HepG2 (cell line): ENCODE measurements around the gene ZNF618. TPM values are rescaled to one million over a fixed set of nuclear protein-coding genes. Genes with fewer than 3 reads are reported as not detected.

ENCODE experiments used
- ATAC-seq: fragments of 200-7000 bp; cut with Tn5 transposase; 3 replicates; pipeline ENCODE4 v1.9.1; 2020; ENCODE audit warnings: mild to moderate bottlenecking, moderate library complexity
- BruUV-seq: library from RNA; stranded (reverse); fragments of 400-500 nt; replicated peaks from 2 replicates; lab custom pipeline; 2021; lab: Mats Ljungman, UMichigan
- CTCF ChIA-PET: fragments of 300-600 bp; formaldehyde crosslinking; extraction: SDS; loops from one replicate; lab custom pipeline; 2021; ENCODE audit warnings: low total read pairs, inconsistent platforms, low intra/inter-chr PET ratio; lab: Yijun Ruan, JAX
- POLR2A ChIA-PET: fragments of 350-600 bp; sonication (Branson Sonifier 250); formaldehyde crosslinking; loops from one replicate; lab custom pipeline; 2020; ENCODE audit warnings: antibody characterized with exemption, inconsistent platforms; lab: Yijun Ruan, JAX
- DNase-seq: peaks from one replicate; pipeline ENCODE4 v3.0.0-alpha.2; 2015; ENCODE audit warnings: low spot score
- FAIRE-seq: peaks from 3 replicates; lab custom pipeline; 2011; peaks lifted over from hg19 to GRCh38; lab: Jason Lieb, UNC
- H2AFZ ChIP-seq: one replicate; pipeline ENCODE4 v1.6.1; 2011; ENCODE audit warnings: low read length, inconsistent platforms
- H3K27ac ChIP-seq: fragments of 300-600 bp; 3 replicates; pipeline ENCODE4 v1.8.0; 2011; ENCODE audit warnings: mixed run types, mild to moderate bottlenecking, mixed read lengths, low read length, inconsistent platforms; ENCODE audit not compliant: insufficient read depth; ENCODE audit errors: extremely low read length
- H3K27me3 ChIP-seq, 2 experiments: fragments of 200-600 bp in 1 of 2; 2 replicates in 1 of 2; 3 replicates in 1 of 2; pipeline versions ENCODE4 v1.6.0 to v1.8.0; 2011; ENCODE audit warnings: low read length in 2 of 2, mild to moderate bottlenecking in 2 of 2, moderate library complexity in 2 of 2, inconsistent platforms in 1 of 2; ENCODE audit not compliant: insufficient read depth in 2 of 2, control insufficient read depth in 1 of 2
- H3K36me3 ChIP-seq, 2 experiments: fragments of 200-600 bp in 1 of 2; replicated peaks in 1 of 2; 2 replicates in 1 of 2; 3 replicates in 1 of 2; pipeline versions ENCODE4 v1.5.1 to v1.8.0; 2011; ENCODE audit warnings: low read length in 2 of 2, inconsistent platforms in 1 of 2; ENCODE audit not compliant: insufficient read depth in 2 of 2, control insufficient read depth in 1 of 2
- H3K4me1 ChIP-seq: 2 replicates; pipeline ENCODE4 v1.5.1; 2012; ENCODE audit warnings: low read length, inconsistent platforms; ENCODE audit not compliant: insufficient read depth
- H3K4me2 ChIP-seq: 2 replicates; pipeline ENCODE4 v1.6.0; 2011; ENCODE audit warnings: low read depth, low read length, inconsistent platforms
- H3K4me3 ChIP-seq, 3 experiments: fragments of 200-600 bp in 1 of 3; sonication (generic), shearing (Covaris generic) in 1 of 3; replicated peaks in 1 of 3; 2 replicates each; pipeline ENCODE4 v1.5.1; 2011 to 2016; ENCODE audit warnings: low read length in 3 of 3, inconsistent platforms in 2 of 3, low read depth in 2 of 3, mild to moderate bottlenecking in 2 of 3, control low read depth in 1 of 3, mixed read lengths in 1 of 3; ENCODE audit not compliant: insufficient read depth in 1 of 3
- H3K79me2 ChIP-seq: one replicate; pipeline ENCODE4 v1.6.1; 2011; ENCODE audit warnings: low read length, inconsistent platforms; ENCODE audit not compliant: insufficient read depth
- H3K9ac ChIP-seq: 2 replicates; pipeline ENCODE4 v1.6.0; 2011; ENCODE audit warnings: mild to moderate bottlenecking, low read depth, low read length, inconsistent platforms; ENCODE audit not compliant: insufficient read depth
- H3K9me3 ChIP-seq: 2 replicates; pipeline ENCODE4 v1.5.1; 2012; ENCODE audit warnings: mild to moderate bottlenecking, low read length
- H4K20me1 ChIP-seq: 2 replicates; pipeline ENCODE4 v1.6.0; 2011; ENCODE audit warnings: inconsistent platforms, mild to moderate bottlenecking, low read length, moderate library complexity; ENCODE audit not compliant: insufficient read depth
- HNRNPL ChIP-seq: fragments of 200-400 bp; formaldehyde crosslinking; IDR thresholded peaks from 2 replicates; pipeline ENCODE4 v1.6.1; 2017; ENCODE audit warnings: mild to moderate bottlenecking, low read depth, low read length
- KDM5B ChIP-seq: sonication (generic); formaldehyde crosslinking; IDR thresholded peaks from 2 replicates; pipeline ENCODE4 v1.4.0; 2020; ENCODE audit warnings: missing genetic modification reagents, mild to moderate bottlenecking, borderline replicate concordance
- POLR2AphosphoS5 ChIP-seq: IDR thresholded peaks from 2 replicates; pipeline ENCODE4 v1.6.1; 2012; ENCODE audit warnings: low read depth, low read length
- RBFOX2 ChIP-seq: fragments of 200-400 bp; formaldehyde crosslinking; IDR thresholded peaks from 2 replicates; pipeline ENCODE4 v1.6.1; 2017; ENCODE audit warnings: low read depth, mild to moderate bottlenecking, low read length
- ZEB1 ChIP-seq: IDR thresholded peaks from 2 replicates; pipeline ENCODE4 v1.6.1; 2012; ENCODE audit warnings: mild to moderate bottlenecking, low read depth, inconsistent platforms; ENCODE audit not compliant: insufficient replicate concordance
- ZNF205 ChIP-seq: IDR thresholded peaks from 2 replicates; pipeline ENCODE4 v1.6.1; 2018; ENCODE audit warnings: missing biosample characterization, missing genetic modification reagents
- ZNF557 ChIP-seq: sonication (generic); formaldehyde crosslinking; IDR thresholded peaks from 2 replicates; pipeline ENCODE4 v1.4.0; 2020; ENCODE audit warnings: missing genetic modification reagents
- ZNF574 ChIP-seq: sonication (generic); formaldehyde crosslinking; IDR thresholded peaks from 2 replicates; pipeline ENCODE4 v1.4.0; 2020; ENCODE audit warnings: missing genetic modification reagents
- ZSCAN30 ChIP-seq: sonication (generic); formaldehyde crosslinking; IDR thresholded peaks from 2 replicates; pipeline ENCODE4 v1.5.0; 2020; ENCODE audit warnings: mild to moderate bottlenecking, missing genetic modification reagents
- WGBS: methylation state at CpG from one replicate; pipeline ENCODE4 v1.1.6; 2017; ENCODE audit warnings: low lambda C conversion rate; 5-methylcytosine and 5-hydroxymethylcytosine counted together
- in situ Hi-C: cut with HindIII; loops from 2 replicates; pipeline ENCODE4 v1.10.0; 2017; ENCODE audit warnings: low pct_unique_long_range_greater_than_20kb; ENCODE audit not compliant: extremely low pct_ligation_motif_present
- intact Hi-C: fragments of 100-400 bp; cut with micrococcal nuclease; formaldehyde crosslinking; loops from one replicate; pipeline ENCODE4 v1.10.0; 2022; ENCODE audit not compliant: unreplicated experiment
- polyA plus RNA-seq, 8 experiments: library from polyadenylated mRNA; depleted of rRNA in 3 of 8; stranded (reverse) in 7 of 8; unstranded in 1 of 8; fragments of >200 nt; fragmentation: Illumina TruSeq in 4 of 8; extraction: Trizol in 4 of 8; gene quantifications; 2 replicates each; pipeline versions ENCODE4 v1.2.1 to v1.2.3, GENCODE V29; 2011 to 2016; ENCODE audit warnings: low read depth in 4 of 8, missing spikeins in 1 of 8, mixed read lengths in 1 of 8; ENCODE audit not compliant: insufficient read depth in 1 of 8
- total RNA-seq, 5 experiments: library from RNA; depleted of rRNA; stranded (reverse); fragments of >200 nt; fragmentation: Illumina TruSeq; extraction: Trizol; gene quantifications; 2 replicates each; pipeline ENCODE4 v1.2.3, GENCODE V29; 2016; ENCODE audit warnings: low read depth in 1 of 5
- TF ChIP-seq, protein P1 (sequence below): sonication (generic); formaldehyde crosslinking; IDR thresholded peaks from 2 replicates; pipeline ENCODE4 v1.5.0; 2020; ENCODE audit warnings: missing genetic modification reagents, mild to moderate bottlenecking, borderline replicate concordance
- TF ChIP-seq, protein P2 (sequence below): sonication (generic); formaldehyde crosslinking; IDR thresholded peaks from 2 replicates; pipeline ENCODE4 v1.4.0; 2020; ENCODE audit warnings: missing genetic modification reagents, mild to moderate bottlenecking, borderline replicate concordance

ZNF618 gene
- total and polyA plus RNA-seq, 2 of the 13 experiments (the other 11 are each of a cell fraction or from before 2014, with no cell fraction given) = 0.07 TPM

GRCh38 chr9:114071197-114071795 is 195.2 kb downstream of the ZNF618 start (continued):
- TF ChIP-seq ZNF557 (CRISPR knock-in tag) (no peak), ZSCAN30 (CRISPR knock-in tag) (no peak), HNRNPL (0 out of 2 replicates have a peak, but pooled peaks have one; percentile 46)
- TF ChIP-seq, protein P1, sequence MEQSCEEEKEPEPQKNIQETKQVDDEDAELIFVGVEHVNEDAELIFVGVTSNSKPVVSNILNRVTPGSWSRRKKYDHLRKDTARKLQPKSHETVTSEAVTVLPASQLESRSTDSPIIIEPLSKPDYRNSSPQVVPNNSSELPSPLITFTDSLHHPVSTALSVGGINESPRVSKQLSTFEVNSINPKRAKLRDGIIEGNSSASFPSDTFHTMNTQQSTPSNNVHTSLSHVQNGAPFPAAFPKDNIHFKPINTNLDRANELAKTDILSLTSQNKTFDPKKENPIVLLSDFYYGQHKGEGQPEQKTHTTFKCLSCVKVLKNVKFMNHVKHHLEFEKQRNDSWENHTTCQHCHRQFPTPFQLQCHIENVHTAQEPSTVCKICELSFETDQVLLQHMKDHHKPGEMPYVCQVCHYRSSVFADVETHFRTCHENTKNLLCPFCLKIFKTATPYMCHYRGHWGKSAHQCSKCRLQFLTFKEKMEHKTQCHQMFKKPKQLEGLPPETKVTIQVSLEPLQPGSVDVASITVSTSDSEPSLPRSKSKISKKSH (CRISPR knock-in tag) = 0 out of 2 replicates have a peak, but pooled peaks have one; percentile 28
- TF ChIP-seq, all 625 proteins: peak for 3

DNA sequence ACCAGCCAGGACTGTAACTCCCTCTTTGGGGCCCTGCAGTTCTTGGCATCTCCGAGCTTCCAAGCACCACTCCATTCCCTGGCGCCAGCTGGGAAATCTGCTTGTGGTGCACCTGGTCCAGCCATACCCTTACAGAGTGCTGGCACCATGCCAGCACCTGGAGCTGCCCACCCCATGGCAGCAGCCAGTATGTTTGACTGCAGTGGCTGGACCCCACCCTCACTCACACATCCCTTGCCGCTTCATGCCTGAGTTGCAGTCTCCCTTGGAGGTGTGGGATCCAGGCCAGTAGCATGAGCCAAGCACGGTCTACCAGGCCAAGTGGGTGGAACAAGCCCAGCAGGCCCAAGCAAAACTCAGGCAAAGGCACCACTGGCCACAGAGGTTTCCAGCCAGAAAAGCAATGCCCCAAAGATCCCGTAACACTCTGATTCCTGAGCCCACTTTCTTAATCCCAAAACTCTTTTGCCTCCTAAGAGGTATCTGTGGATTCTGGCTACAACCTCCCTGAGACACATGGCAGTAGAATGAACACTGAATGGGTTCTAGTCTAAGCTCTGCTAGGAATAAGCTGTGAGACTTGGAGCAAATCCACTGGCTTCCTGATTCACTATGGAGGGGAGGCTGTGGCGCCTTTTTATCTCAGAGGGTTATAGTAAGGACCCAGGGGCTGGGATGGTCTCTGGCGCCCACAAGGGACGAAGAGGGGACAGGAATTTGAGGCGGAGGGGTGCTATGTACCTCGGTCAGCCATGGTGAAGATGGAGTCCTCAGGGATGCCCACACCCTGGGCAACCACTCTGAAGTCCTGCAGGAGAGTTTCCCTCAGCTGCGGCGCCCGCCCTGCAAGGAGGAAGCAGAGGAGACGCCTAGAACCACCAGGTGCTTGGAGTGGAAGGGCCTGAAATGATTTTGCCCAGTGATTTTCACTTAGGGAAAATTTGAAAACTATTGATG is 196.4 kb downstream of the ZNF618 start:
- H3K4me1 ChIP-seq = peaks cover 87% of the 10 kb centered on the region
- peak; percentile 32 for TF ChIP-seq POLR2AphosphoS5
- TF ChIP-seq RBFOX2 = peak; percentile 36; the same call in 1 of the 2 replicates
- no peak for TF ChIP-seq ZEB1
- 0 out of 2 replicates have a peak, but pooled peaks have one; percentile 20 for TF ChIP-seq KDM5B
- no peak for TF ChIP-seq ZNF205 (CRISPR knock-in tag)
- TF ChIP-seq, protein P2, sequence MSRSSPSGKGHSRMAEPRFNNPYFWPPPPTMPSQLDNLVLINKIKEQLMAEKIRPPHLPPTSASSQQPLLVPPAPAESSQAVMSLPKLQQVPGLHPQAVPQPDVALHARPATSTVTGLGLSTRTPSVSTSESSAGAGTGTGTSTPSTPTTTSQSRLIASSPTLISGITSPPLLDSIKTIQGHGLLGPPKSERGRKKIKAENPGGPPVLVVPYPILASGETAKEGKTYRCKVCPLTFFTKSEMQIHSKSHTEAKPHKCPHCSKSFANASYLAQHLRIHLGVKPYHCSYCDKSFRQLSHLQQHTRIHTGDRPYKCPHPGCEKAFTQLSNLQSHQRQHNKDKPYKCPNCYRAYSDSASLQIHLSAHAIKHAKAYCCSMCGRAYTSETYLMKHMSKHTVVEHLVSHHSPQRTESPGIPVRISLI (CRISPR knock-in tag) = no peak
- TF ChIP-seq ZNF574 (CRISPR knock-in tag) = peak; percentile 28; the same call in 1 of the 2 replicates

More for the DNA sequence above, 196.4 kb downstream of the ZNF618 start:
- CTCF ChIA-PET = no interaction called here
- H3K79me2 ChIP-seq = peaks cover 71% of the 10 kb centered on the region
- H3K27me3 ChIP-seq = no peaks in the 10 kb centered on the region; a peak in 1 of 5 replicates
- H4K20me1 ChIP-seq = peaks cover 82% of the 10 kb centered on the region
- in situ Hi-C loops = no loop called here
- H3K9me3 ChIP-seq = no peaks in the 10 kb centered on the region
- DNase-seq = no peak
- POLR2A ChIA-PET = interaction anchor here (0.7 to 3.0 kb wide), 7 partner anchors 9 to 218 kb away, joined by 3 to 26 read pairs (median 3); partner anchors contain the start of gene KIF12
- BruUV-seq = no TSS peak
- 94% methylated on average over 11 of the region's 14 CpGs for WGBS
- ATAC-seq = no peak
- no peak overlapping the region for H2AFZ ChIP-seq
- H3K4me3 ChIP-seq = no peak overlapping the region; a peak in 1 of 6 replicates
- intact Hi-C loops = no loop called here
- peak overlapping the region; percentile 48 for H3K4me2 ChIP-seq
- H3K27ac ChIP-seq = no peak overlapping the region
- H3K36me3 ChIP-seq = peaks cover 37 to 82% of the 10 kb centered on the region in 2 experiments
- H3K9ac ChIP-seq = no peak overlapping the region
- no peak for FAIRE-seq
